PC-3 (cell line): ENCODE measurements around the gene GALNT10.

Source experiments
- CTCF ChIP-seq: fragments of 300-600 bp; sonication (generic); conservative IDR thresholded peaks from 2 replicates; pipeline ENCODE4 v1.5.1; 2017; ENCODE audit warnings: antibody characterized with exemption, low read depth, mild to moderate bottlenecking, low read length
- EZH2 ChIP-seq: fragments of 300-600 bp; sonication (generic); IDR thresholded peaks from one replicate; pipeline ENCODE4 v1.6.1; 2017; ENCODE audit warnings: antibody characterized with exemption, mild to moderate bottlenecking, low read length; ENCODE audit not compliant: unreplicated experiment

- no peak for TF ChIP-seq CTCF
- TF ChIP-seq EZH2: no peak
Measured at GRCh38 chr5:154249826-154250225, 59.3 kb downstream of the GALNT10 start.
